HG03439 (cell line): ENCODE measurements around the gene PLCH2.
"Not testable (repeated sequence)": the region's sequence is repeated elsewhere in the genome, so short reads cannot be mapped to it uniquely, and the experiment has no call there.

ENCODE experiments used
- ATAC-seq: cut with Tn5 transposase; IDR thresholded peaks from one replicate; pipeline ENCODE4 v1.9.1; 2021; ENCODE audit warnings: mild to moderate bottlenecking, moderate library complexity; ENCODE audit not compliant: unreplicated experiment

Gene PLCH2

GRCh38 chr1:2439369-2439768 lies 36.7 kb upstream of the PLCH2 start:
- no peak for ATAC-seq

GRCh38 chr1:2440346-2440745 lies 35.7 kb upstream of the PLCH2 start:
- ATAC-seq, result not testable (repeated sequence)

- no peak for ATAC-seq
Measured at GRCh38 chr1:2441746-2442145, 34.3 kb upstream of the PLCH2 start.

- no peak for ATAC-seq
Measured at GRCh38 chr1:2442661-2443060, 33.4 kb upstream of the PLCH2 start.

GRCh38 chr1:2443277-2444137 lies 32.6 kb upstream of the PLCH2 start:
- no peak for ATAC-seq

- no peak for ATAC-seq
Measured at GRCh38 chr1:2444138-2444591, 31.9 kb upstream of the PLCH2 start.

- ATAC-seq, result no peak
Measured at GRCh38 chr1:2445162-2445822, 30.8 kb upstream of the PLCH2 start.

GRCh38 chr1:2445823-2446215 lies 30.3 kb upstream of the PLCH2 start:
- no peak for ATAC-seq

GRCh38 chr1:2446394-2446793 lies 29.7 kb upstream of the PLCH2 start:
- ATAC-seq, result no peak

- ATAC-seq, result no peak
Measured at GRCh38 chr1:2446861-2447260, 29.2 kb upstream of the PLCH2 start.

GRCh38 chr1:2447276-2448097 lies 28.6 kb upstream of the PLCH2 start:
- no peak for ATAC-seq

GRCh38 chr1:2448098-2448445 lies 28.0 kb upstream of the PLCH2 start:
- no peak for ATAC-seq

- no peak for ATAC-seq
Measured at GRCh38 chr1:2449636-2450454, 26.2 kb upstream of the PLCH2 start.

- no peak for ATAC-seq
Measured at GRCh38 chr1:2451741-2452140, 24.3 kb upstream of the PLCH2 start.

- no peak for ATAC-seq
Measured at GRCh38 chr1:2452201-2452931, 23.7 kb upstream of the PLCH2 start.

- ATAC-seq, result no peak
Measured at GRCh38 chr1:2452932-2453315, 23.2 kb upstream of the PLCH2 start.

- no peak for ATAC-seq
Measured at GRCh38 chr1:2454227-2454626, 21.9 kb upstream of the PLCH2 start.

- no peak for ATAC-seq
Measured at GRCh38 chr1:2455757-2456156, 20.3 kb upstream of the PLCH2 start.

- no peak for ATAC-seq
Measured at GRCh38 chr1:2457444-2457843, 18.6 kb upstream of the PLCH2 start.

GRCh38 chr1:2458687-2459086 lies 17.4 kb upstream of the PLCH2 start:
- no peak for ATAC-seq
